GM21825 (cell line): ENCODE results near the gene DOK5.

Experiments used
- ATAC-seq: cut with Tn5 transposase; IDR thresholded peaks from one replicate; pipeline ENCODE4 v1.9.1; 2021; ENCODE audit warnings: mild to moderate bottlenecking, moderate library complexity; ENCODE audit not compliant: unreplicated experiment

DOK5 gene

DNA sequence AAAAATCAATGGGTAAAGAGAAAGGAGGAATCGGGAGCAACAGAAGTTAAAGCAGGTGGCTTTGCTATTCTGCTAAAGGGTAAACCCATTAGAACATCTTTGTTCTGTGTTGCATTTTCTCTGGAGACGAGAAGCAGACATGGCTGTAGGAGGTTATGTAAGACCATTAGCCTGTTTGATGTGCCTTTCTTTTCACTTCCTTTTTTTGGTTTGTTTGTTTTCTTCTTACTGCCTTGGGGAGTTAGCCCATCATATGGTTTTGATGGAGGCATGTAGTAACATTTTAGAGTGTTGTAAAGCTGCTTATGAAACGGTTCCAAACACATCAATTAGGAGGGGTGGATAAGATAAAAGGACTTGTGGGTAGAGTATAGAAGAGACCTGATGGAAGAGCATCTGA, 131.0 kb downstream of the DOK5 start:
- no peak for ATAC-seq

DNA sequence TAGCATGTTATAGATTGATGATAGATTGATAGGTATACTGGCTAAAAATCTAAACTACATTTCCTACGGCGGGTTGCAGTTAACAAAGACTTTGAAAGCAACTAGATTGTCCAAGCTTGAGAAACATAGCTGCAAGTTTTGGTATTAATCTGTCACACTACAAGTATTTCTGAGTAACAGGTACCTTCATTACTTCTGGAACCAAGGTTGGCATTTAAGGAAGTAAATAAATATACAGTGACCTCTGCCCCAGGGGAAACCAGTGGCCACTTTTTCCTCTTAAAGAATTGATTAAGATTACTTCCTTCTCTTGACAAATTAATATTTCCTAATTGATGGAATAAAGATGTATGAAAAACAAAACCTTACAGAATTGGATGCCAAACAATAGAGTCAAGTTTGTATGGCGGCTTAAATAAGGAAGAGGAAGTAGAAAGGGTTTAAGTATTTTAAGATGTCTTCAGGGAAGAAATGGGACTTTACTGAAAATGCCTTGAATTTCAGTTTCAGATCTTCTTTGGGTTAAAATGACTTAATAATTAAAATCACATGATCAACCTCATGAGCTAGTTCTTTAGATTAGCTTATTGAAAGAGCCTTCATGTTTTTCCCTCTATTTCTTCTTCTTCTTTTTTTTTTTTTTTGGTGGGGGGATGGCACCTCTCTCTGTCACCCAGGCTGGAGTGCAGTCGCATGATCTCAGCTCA, 132.8 kb downstream of the DOK5 start:
- no peak for ATAC-seq

DNA sequence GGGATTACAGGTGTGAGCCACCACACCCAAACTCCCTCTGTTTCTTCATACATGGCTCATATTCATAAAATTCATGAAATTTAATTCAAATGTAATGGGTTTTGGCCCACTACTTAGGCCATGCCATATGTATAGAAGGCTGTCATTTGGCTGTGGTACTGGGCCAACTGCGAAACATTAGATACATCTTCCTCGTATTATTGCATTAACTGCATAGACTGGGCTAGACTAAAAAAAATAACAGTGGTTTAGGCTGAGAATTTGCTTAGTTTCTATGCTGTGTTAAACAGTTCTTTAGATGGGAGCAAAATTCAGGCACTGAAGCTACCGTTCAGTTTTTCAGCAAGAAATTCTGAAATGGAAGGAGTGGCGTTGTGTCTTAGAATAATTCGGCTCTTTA, 133.6 kb downstream of the DOK5 start:
- ATAC-seq = no peak

DNA sequence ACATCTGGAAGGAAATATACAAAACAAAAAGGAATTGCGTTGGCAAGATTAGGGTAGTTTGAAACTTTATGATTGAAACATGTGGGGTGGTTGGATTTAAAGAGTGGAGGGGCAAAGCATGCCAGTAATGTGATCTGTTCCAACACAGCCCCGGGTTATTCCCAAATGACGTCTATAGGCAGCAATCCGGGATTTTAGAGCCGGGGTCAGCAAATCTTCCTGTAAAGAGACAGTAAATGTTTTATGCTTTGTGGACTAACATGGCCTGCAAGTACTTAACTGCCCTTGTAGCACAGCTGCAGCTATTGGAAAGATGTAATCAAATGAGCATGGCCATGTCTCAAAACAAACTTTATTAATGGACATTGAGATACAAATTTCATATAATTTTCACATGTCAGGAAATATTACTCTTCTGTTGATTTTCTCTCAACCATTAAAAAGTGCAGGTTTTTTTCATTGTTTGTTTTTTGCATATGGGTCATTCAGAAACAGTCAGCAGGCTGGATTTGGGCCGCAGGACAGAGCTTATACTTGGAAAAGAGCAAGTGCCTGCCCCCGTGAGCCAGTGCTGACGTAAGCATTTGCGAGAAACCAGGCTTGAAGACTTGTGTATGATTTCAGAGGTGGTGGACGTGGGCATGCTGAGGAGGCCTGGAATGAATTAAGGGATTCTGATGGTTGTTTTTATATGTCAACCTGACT, 136.5 kb downstream of the DOK5 start:
- ATAC-seq = no peak

DNA sequence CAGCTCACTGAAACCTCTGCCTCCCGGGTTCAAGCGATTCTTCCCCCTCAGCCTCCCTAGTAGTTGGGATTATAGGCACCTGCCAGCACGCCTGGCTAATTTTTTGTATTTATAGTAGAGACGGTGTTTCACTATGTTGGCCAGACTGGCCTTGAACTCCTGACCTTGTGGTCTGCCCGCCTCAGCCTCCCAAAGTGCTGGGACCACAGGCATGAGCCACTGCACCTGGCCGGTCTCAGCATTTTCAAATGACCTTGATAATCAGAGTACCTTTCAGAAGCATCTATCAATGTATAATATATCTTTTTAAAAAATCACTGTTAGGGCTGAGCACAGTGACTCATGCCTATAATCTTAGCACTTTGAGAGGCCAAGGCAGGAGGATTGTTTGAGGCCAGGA, 143.0 kb downstream of the DOK5 start:
- no peak for ATAC-seq

DNA sequence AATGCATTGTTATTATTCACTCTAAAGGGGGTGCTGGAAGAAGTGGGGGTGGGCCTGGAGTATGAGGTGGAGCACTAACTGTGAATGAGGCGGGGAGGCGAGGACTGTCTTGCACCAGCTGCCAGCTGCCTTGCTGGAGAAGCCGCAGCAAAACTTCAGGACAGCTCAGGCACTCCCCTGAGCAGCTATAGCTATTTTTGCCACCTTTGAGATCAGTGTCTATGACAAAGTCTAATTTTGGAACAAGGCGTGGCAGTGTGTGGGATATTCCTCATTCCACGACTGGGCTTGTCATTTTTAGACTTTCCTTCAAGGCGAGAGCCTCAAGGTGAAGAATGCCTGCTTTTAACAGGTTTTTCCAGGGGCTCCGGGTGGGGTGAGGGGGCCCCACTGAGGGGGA, 143.8 kb downstream of the DOK5 start:
- ATAC-seq = no peak

DNA sequence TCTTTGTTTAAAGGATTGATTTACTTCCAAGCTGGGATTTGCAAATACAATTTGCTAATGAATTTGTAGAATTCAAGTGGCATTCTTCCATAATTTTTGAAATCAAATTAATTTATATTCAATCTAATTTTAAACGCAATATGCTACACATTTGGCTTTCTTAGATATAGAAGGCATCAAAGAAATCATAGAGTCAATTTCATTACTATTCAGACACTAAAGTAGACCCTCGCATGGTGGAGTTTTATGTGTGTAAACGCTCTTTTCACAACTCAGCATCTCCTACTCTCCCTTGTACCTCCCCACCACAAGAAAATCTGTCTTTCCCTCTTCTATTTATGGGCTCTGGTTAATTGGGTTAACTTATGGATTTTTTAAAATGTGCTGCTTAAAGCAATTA, 144.3 kb downstream of the DOK5 start:
- no peak for ATAC-seq

DNA sequence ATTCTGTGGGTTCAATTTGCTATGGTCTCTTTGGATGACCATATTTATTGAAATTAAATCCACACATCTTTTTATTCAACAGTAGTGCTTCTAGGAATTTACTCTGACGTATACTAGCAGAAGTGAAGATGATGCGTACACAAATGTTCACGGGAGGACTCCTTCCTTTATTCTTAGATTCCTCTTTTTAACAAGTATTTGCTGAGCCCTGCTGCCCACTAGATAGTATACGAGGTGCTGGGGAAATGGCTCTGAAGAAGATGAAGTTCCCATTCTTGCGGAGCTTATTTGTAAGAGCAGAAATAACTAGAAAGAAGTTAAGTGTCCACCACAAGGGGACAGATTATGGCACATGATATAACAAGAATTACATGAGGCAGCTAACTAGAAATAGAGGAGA, 145.2 kb downstream of the DOK5 start:
- no peak for ATAC-seq

DNA sequence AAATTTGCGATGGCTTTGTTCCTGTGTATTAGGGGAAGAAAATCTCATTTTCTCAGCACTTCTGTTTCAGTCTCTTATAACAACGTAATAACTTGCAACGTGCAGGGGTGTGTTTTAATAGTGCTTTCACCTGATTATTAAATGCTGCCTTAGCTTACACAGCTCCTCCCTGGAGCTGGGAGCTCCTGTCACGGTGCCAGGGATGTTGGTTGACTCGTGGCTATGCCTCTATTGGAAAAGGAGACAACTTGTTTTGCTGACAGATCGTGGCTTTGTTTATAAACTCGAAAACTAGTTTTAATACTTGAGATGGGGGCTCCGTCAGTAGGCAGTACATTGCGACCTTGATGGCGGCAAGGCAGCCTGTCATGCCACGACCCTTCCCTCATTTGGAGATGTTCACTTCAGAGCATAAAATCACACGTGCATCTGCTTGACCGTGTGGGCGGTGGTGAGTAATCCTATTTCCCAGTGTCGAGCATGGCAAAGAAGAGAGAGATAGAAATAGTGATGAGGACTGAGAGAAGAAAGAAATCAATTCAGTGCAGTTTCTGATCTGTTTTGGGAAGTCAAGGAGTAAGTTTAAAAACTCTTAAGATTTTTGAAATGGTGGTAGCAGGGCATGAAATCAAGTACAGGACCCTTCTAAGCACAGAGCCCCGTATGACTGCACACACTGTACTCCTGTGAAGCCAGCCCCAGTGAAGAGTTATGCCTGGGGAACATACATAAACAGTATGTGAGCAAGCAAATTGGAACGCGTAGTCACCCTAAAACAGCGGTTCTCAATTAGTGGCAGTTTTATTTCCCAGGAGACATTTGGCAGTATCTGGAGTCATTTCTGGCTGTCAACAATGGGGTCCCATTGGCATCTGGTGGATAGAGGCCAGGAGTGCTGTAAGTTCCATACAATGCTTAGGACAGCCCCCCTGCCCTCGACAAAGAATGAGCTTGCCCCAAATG, 147.2 kb downstream of the DOK5 start:
- ATAC-seq = no peak

DNA sequence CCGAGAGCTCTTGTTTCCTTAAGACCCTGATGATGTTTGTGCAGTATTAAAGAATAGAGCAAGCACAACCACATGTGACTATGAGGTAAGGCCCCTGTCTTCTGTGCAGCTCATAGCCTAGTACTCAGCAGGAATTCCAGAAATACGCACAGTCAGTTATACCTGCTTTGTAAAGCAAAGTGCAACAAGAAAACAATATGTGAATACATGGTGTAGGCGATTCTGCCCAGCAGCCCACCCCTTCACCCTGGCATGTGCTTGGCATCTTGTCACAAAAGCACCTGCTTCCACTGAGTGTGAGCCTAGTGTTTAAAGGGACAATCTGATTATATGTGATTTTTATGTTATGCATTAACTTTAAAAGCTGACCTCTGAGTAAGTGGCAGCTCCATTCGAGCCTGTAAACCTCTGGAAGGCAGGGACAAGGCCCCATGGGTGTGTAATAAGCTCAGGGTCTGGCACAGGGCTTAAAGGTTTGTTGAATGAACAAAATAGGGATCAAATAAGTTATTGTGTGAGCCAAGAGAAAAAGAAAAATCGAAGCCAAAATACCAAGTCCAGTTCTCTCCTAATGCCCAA, 148.7 kb downstream of the DOK5 start:
- no peak for ATAC-seq

DNA sequence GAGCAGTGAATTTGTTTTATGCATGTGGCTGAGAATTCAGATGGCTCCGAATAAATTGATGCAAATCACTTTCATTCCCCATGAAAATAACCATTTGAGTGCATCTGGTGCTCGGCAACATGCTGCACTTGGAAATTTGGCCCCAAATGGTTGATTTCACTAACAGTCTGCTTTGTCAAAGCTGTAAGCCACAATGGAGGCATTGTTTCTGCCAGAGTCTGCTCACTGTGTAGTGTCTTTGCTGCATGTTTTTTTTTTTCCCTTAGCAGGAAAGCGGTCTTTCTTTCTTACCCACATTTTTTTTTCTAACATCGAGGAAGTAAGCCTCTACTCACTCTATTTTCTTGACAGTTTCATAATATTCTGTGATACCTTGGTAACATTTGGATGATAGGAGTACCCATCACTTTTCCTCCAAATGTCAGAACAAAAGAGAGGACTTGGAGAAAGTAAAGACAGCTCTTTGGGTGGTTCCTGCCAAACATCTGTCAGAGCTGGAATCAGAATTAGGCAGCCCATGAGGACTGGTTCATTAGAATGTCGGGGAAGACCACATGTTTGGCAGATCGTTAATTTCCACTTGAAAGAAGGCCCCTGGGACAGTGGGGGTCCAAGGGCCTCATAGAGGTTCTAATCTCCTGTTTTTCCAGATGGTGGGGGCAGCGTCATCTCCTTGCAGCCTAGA, 149.5 kb downstream of the DOK5 start:
- ATAC-seq = no peak

DNA sequence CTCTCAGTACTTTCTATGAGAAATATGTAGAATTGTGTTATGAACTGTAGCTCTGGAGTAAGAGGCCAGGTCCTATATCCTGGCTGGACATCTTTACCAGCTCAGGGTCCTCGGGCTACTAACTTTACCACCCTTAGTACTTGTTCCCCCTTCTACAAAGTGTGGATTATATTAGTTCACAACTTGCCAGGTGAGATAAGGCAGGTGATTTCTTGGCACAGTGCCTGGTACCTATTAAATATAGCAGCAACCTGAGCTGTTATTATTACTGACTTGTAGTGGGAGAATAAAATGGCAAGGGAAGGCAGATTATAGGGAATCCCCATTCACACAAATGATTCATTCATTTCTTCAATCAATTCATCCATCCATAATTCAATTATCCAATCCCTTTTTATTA, 150.1 kb downstream of the DOK5 start:
- no peak for ATAC-seq

DNA sequence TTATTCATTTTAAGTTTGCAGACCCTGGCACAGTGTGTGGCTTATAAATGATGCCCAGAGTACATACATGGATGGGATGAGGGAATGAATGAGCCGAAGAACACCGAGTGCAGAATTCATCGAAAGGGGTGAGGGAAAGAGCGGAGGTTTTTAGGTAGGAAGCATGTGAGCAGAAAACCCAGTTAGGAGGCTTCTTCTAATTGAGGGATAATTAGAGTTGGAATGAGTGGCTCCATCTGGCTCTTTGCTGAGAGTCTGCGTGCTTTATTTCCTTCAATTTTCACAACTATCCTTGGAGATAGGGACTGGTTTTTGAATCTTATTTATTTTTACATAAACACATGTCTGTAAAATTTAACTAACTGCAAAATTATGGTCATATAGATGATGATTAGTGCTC, 150.7 kb downstream of the DOK5 start:
- ATAC-seq = no peak

DNA sequence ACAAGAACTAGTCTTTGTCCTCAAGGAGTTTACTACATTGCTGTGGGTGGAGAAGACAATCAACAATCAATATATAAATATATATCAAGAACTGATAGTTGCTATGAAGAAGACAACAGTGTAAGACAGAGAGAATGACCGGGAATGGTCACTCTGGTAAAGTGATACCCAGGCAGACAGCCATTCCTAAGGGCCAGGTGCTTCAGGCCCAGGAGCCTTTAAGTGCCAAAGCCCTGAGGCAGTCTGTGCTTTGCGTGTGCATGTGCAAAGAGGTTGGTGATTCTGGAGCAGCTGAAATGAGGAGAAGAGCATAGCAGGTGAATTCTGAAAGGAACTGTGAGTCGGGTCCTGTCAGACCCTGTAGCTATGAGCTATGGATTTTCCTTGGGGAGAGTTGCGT, 154.2 kb downstream of the DOK5 start:
- ATAC-seq = no peak

DNA sequence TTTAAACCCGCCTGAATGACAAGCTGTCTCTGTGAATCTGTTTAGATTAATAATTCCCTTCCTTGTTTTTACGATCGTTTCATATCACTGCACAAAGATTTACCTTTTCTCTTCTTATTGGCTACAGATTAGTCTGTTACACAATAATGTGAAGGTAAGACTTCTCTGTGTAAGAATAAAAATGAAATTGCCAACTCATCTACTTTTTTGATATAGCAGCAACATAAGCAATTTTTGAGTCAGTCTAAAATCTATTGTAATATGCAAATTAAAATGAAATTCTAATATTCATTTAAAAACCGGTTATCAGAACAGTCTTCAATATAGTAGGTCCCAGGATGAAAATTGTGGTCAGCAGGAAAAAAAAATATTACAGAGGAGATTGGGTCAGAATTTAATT, 155.2 kb downstream of the DOK5 start:
- no peak for ATAC-seq

DNA sequence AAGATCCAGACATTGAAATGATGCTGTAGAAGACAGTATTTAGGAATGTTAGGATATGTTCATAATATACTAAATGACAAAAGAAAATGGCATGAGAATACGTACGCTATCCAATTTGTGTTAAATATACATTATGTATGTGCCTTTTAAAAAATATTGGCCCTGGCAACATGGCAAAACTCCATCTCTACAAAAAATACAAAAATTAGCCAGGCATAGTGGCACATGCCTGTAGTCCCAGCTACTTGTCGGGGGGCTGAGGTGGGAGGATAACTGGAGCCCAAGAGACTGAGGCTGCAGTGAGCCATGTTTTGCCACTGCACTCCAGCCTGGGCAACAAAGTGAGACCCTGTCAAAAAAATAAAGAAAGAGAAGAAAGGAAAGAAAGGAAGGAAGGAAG, 155.7 kb downstream of the DOK5 start:
- no peak for ATAC-seq

DNA sequence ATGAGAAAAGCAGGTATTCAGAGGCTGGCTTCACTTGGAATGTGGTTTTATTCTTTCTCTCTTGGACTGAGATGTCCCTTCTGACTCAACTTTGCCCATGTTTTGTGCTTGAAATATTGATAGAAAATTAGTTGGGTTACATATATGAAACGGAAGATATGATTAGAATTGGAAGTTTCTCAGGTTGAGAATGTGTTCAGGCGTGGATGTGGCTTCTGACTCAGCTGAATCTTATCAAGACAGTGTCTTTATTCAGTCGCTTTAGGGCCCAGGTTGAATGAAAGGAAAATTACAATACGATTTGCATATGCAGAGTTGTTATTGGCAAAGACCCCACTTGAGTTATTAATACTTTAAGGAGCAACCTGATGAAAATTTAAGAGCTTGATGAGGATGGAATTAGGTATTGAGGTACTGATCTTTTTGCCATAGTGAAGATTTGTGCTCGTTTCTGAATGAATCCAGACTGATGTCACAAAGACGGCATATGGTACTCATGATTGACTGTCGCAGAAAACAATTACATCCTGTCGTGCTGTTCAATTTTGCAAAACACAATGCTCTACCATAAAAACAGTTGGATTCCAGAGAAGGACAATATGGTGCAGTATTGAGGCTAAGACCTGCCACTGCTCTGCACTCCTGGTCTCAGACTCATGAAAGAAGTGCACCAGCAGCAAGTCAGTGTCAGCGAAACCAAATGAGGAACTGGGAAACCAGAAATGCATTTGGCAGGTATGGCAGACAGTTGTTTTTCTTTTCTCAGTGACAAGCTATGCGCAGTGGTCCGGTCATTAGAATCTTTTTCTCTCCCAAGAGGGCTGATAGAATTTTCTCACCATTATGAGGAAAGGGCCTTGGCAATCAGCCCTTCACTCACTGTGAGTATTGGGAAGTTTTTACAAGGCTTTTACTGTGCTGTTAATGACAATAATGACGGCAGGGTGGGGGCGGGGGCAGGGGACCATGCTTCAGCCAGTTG, 158.3 kb downstream of the DOK5 start:
- ATAC-seq = peak; percentile 98

DNA sequence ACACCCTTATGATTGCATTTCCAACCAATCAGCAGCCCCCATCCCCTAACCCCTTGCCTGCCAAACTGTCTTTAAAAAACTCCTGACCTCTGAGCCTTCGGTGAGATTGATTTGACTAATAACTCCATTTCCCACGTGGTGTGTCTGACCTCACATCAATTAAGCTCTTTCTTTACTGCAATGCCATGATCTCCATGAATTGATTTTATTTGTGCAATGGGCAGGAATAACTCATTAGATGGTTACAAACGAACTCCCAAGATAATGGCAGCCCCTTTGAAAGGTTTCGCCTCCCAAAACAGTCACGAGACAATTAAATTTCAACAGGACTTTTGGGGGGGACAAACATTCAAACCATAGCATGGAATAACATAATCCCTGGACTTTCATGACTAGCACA, 161.2 kb downstream of the DOK5 start:
- ATAC-seq = no peak

DNA sequence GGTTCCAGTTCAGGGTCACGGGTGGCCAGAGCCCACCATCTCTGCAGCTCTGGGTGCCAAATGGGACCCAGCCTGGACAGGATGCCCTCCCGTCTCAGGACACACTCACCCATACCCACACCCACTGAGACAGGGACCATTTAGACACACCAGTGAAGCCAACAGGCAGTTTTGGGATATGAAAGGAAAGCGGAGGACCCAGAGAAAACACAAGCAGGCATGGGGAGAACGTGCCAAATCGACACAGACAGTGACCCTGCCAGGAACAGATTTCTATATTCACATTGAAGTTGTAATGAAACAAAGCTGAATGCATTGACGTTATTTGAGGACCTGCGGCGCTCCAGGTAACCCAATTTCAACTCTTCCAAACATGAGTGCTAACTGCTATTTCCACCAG, 164.5 kb downstream of the DOK5 start:
- ATAC-seq = no peak

DNA sequence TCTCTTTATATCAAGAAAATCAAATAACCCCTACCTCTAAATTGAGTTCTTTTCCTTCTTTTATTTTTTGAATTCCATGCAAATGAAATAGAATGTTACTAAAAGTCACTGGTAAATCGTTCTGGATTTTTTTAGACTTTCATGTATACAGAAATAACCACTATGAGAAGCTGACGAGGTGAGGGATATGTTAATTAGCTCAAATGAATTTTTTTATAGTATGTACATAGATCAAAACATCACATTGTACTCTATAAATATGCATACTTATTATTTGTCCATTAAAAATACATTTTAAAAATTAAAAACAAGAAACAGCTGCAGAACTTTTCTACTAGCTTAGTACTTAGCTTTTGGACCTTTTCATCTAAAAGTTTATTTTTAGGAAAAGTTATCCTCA, 165.4 kb downstream of the DOK5 start:
- no peak for ATAC-seq
